HepG2 (cell line): ENCODE data around the gene ZKSCAN3. TPM values are rescaled to one million over a fixed set of nuclear protein-coding genes. Genes with fewer than 3 reads are reported as not detected.
"Not testable (repeated sequence)": the region's sequence is repeated elsewhere in the genome, so short reads cannot be mapped to it uniquely, and the experiment has no call there.

Experiments
- ATAC-seq: fragments of 200-7000 bp; cut with Tn5 transposase; 3 replicates; pipeline ENCODE4 v1.9.1; 2020; ENCODE audit warnings: mild to moderate bottlenecking, moderate library complexity
- BruUV-seq: library from RNA; stranded (reverse); fragments of 400-500 nt; replicated peaks from 2 replicates; lab custom pipeline; 2021; lab: Mats Ljungman, UMichigan
- CTCF ChIA-PET: fragments of 300-600 bp; formaldehyde crosslinking; extraction: SDS; loops from one replicate; lab custom pipeline; 2021; ENCODE audit warnings: low total read pairs, inconsistent platforms, low intra/inter-chr PET ratio; lab: Yijun Ruan, JAX
- POLR2A ChIA-PET: fragments of 350-600 bp; sonication (Branson Sonifier 250); formaldehyde crosslinking; loops from one replicate; lab custom pipeline; 2020; ENCODE audit warnings: antibody characterized with exemption, inconsistent platforms; lab: Yijun Ruan, JAX
- DNase-seq: peaks from one replicate; pipeline ENCODE4 v3.0.0-alpha.2; 2015; ENCODE audit warnings: low spot score
- FAIRE-seq: peaks from 3 replicates; lab custom pipeline; 2011; peaks lifted over from hg19 to GRCh38; lab: Jason Lieb, UNC
- H2AFZ ChIP-seq: one replicate; pipeline ENCODE4 v1.6.1; 2011; ENCODE audit warnings: low read length, inconsistent platforms
- H3K27ac ChIP-seq: fragments of 300-600 bp; 3 replicates; pipeline ENCODE4 v1.8.0; 2011; ENCODE audit warnings: mixed run types, mild to moderate bottlenecking, mixed read lengths, low read length, inconsistent platforms; ENCODE audit not compliant: insufficient read depth; ENCODE audit errors: extremely low read length
- H3K27me3 ChIP-seq, 2 experiments: fragments of 200-600 bp in 1 of 2; 2 replicates in 1 of 2; 3 replicates in 1 of 2; pipeline versions ENCODE4 v1.6.0 to v1.8.0; 2011; ENCODE audit warnings: low read length in 2 of 2, mild to moderate bottlenecking in 2 of 2, moderate library complexity in 2 of 2, inconsistent platforms in 1 of 2; ENCODE audit not compliant: insufficient read depth in 2 of 2, control insufficient read depth in 1 of 2
- H3K36me3 ChIP-seq, 2 experiments: fragments of 200-600 bp in 1 of 2; replicated peaks in 1 of 2; 2 replicates in 1 of 2; 3 replicates in 1 of 2; pipeline versions ENCODE4 v1.5.1 to v1.8.0; 2011; ENCODE audit warnings: low read length in 2 of 2, inconsistent platforms in 1 of 2; ENCODE audit not compliant: insufficient read depth in 2 of 2, control insufficient read depth in 1 of 2
- H3K4me1 ChIP-seq: 2 replicates; pipeline ENCODE4 v1.5.1; 2012; ENCODE audit warnings: low read length, inconsistent platforms; ENCODE audit not compliant: insufficient read depth
- H3K4me2 ChIP-seq: 2 replicates; pipeline ENCODE4 v1.6.0; 2011; ENCODE audit warnings: low read depth, low read length, inconsistent platforms
- H3K4me3 ChIP-seq, 3 experiments: fragments of 200-600 bp in 1 of 3; sonication (generic), shearing (Covaris generic) in 1 of 3; replicated peaks in 1 of 3; 2 replicates each; pipeline ENCODE4 v1.5.1; 2011 to 2016; ENCODE audit warnings: low read length in 3 of 3, inconsistent platforms in 2 of 3, low read depth in 2 of 3, mild to moderate bottlenecking in 2 of 3, control low read depth in 1 of 3, mixed read lengths in 1 of 3; ENCODE audit not compliant: insufficient read depth in 1 of 3
- H3K79me2 ChIP-seq: one replicate; pipeline ENCODE4 v1.6.1; 2011; ENCODE audit warnings: low read length, inconsistent platforms; ENCODE audit not compliant: insufficient read depth
- H3K9ac ChIP-seq: 2 replicates; pipeline ENCODE4 v1.6.0; 2011; ENCODE audit warnings: mild to moderate bottlenecking, low read depth, low read length, inconsistent platforms; ENCODE audit not compliant: insufficient read depth
- H3K9me3 ChIP-seq: 2 replicates; pipeline ENCODE4 v1.5.1; 2012; ENCODE audit warnings: mild to moderate bottlenecking, low read length
- H4K20me1 ChIP-seq: 2 replicates; pipeline ENCODE4 v1.6.0; 2011; ENCODE audit warnings: inconsistent platforms, mild to moderate bottlenecking, low read length, moderate library complexity; ENCODE audit not compliant: insufficient read depth
- NR0B2 ChIP-seq: sonication (generic); formaldehyde crosslinking; IDR thresholded peaks from 2 replicates; pipeline ENCODE4 v1.4.0; 2020; ENCODE audit warnings: mild to moderate bottlenecking, missing genetic modification reagents
- ZNF629 ChIP-seq: sonication (generic); formaldehyde crosslinking; conservative IDR thresholded peaks from 2 replicates; pipeline ENCODE4 v1.5.0; 2020; ENCODE audit warnings: missing genetic modification reagents
- WGBS: methylation state at CpG from one replicate; pipeline ENCODE4 v1.1.6; 2017; ENCODE audit warnings: low lambda C conversion rate; 5-methylcytosine and 5-hydroxymethylcytosine counted together
- in situ Hi-C: cut with HindIII; loops from 2 replicates; pipeline ENCODE4 v1.10.0; 2017; ENCODE audit warnings: low pct_unique_long_range_greater_than_20kb; ENCODE audit not compliant: extremely low pct_ligation_motif_present
- intact Hi-C: fragments of 100-400 bp; cut with micrococcal nuclease; formaldehyde crosslinking; loops from one replicate; pipeline ENCODE4 v1.10.0; 2022; ENCODE audit not compliant: unreplicated experiment
- polyA plus RNA-seq, 8 experiments: library from polyadenylated mRNA; depleted of rRNA in 3 of 8; stranded (reverse) in 7 of 8; unstranded in 1 of 8; fragments of >200 nt; fragmentation: Illumina TruSeq in 4 of 8; extraction: Trizol in 4 of 8; gene quantifications; 2 replicates each; pipeline versions ENCODE4 v1.2.1 to v1.2.3, GENCODE V29; 2011 to 2016; ENCODE audit warnings: low read depth in 4 of 8, missing spikeins in 1 of 8, mixed read lengths in 1 of 8; ENCODE audit not compliant: insufficient read depth in 1 of 8
- total RNA-seq, 5 experiments: library from RNA; depleted of rRNA; stranded (reverse); fragments of >200 nt; fragmentation: Illumina TruSeq; extraction: Trizol; gene quantifications; 2 replicates each; pipeline ENCODE4 v1.2.3, GENCODE V29; 2016; ENCODE audit warnings: low read depth in 1 of 5

Gene ZKSCAN3
- total and polyA plus RNA-seq, 2 of the 13 experiments (the other 11 are each of a cell fraction or from before 2014, with no cell fraction given) = 3.3 to 7.4 TPM

GRCh38 chr6:28360961-28361360 is 11.2 kb downstream of the ZKSCAN3 start:
- intact Hi-C loops (no loop called here), in situ Hi-C loops (no loop called here)
- Histone ChIP-seq H3K79me2 (no peaks in the 10 kb centered on the region), H3K9me3 (no peaks in the 10 kb centered on the region), H3K4me3 (no peak overlapping the region), H2AFZ (no peak overlapping the region), H3K4me2 (no peak overlapping the region), H3K27me3 (no peaks in the 10 kb centered on the region; a peak in 1 of 5 replicates)
- no peak for FAIRE-seq
- CTCF ChIA-PET = no interaction called here
- no peak for ATAC-seq
- no TSS peak for BruUV-seq
- 97% methylated on average over 2 of the region's 2 CpGs for WGBS
- TF ChIP-seq NR0B2 (CRISPR knock-in tag) (no peak), ZNF629 (CRISPR knock-in tag) (peak; percentile 69)
- TF ChIP-seq, all 625 proteins: peak for 1
- H3K27ac ChIP-seq = no peak overlapping the region
- H4K20me1 ChIP-seq = no peaks in the 10 kb centered on the region
- no peak overlapping the region for H3K9ac ChIP-seq
- peaks cover 9 to 20% of the 10 kb centered on the region in 2 experiments; a peak in 4 of 5 replicates for H3K36me3 ChIP-seq
- no peak for DNase-seq
- POLR2A ChIA-PET = no interaction called here
- H3K4me1 ChIP-seq = peaks cover 11% of the 10 kb centered on the region

DNA sequence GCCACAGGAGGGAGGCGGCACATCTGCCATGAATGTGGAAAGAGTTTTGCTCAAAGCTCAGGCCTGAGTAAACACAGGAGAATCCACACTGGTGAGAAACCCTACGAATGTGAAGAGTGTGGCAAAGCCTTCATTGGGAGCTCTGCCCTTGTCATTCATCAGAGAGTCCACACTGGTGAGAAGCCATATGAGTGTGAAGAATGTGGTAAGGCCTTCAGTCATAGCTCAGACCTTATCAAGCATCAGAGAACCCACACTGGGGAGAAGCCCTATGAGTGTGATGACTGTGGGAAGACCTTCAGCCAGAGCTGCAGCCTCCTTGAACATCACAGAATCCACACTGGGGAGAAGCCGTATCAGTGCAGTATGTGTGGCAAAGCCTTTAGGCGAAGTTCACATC is 15.8 kb downstream of the ZKSCAN3 start:
- H3K4me3 ChIP-seq, H4K20me1 ChIP-seq, H3K27me3 ChIP-seq, DNase-seq, in situ Hi-C loops, H3K4me1 ChIP-seq, H3K4me2 ChIP-seq, ATAC-seq, H3K9me3 ChIP-seq, H3K79me2 ChIP-seq, CTCF ChIA-PET, H2AFZ ChIP-seq, intact Hi-C loops, BruUV-seq, H3K9ac ChIP-seq, H3K27ac ChIP-seq: not testable (repeated sequence)
- FAIRE-seq = peak; percentile 55
- POLR2A ChIA-PET = interaction anchor here (1.0 kb wide), 1 partner anchor 10 kb away, joined by 5 read pairs; no protein-coding TSS in a partner anchor
- peaks cover 9 to 23% of the 10 kb centered on the region in 2 experiments for H3K36me3 ChIP-seq
- WGBS = 83% methylated on average over 4 of the region's 4 CpGs
